Measurements from ENCODE around the gene SLC22A16.

DNA sequence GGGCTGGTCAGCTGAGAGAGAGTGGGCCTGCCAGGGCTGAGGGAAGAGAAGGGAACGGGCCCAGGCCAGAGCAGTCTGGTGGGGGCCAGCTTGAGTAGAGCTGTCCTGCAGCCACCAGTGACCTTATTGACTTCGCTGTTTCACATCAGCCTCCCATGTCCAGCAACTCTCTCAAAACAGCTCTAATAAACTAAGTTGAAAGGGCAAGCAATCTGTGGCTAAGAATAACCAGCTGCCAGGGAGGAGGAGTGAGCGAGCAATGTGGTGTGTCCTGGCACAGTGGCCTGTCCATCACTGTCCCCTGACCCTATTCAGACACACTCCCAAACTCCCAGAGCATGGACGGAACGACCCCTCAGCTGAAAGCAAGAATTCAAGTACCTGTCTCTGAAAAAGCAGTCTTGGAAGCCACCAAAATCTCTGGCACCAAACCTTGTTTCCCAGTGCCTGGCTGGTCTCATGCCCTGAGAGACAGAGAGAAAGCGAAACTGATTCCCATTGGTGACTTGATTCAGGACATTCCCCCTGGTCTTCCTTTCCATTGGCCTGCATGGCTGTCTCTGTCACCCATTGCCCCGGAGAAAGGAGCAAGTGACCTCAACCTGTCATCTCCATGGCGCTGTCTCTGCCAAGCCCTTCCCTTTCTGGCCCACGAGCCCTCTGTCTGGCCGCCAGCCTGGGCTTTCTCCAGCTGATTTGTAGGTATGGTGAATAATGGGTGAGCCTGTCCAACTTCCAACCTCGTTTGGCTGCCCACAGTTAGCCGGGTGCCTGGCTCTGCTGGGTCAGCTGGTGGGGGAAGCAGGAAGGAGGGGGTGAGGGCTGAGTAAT lies 61.1 kb downstream of the SLC22A16 start, which contains the start of gene DDO:
- TF ChIP-seq, protein P1, sequence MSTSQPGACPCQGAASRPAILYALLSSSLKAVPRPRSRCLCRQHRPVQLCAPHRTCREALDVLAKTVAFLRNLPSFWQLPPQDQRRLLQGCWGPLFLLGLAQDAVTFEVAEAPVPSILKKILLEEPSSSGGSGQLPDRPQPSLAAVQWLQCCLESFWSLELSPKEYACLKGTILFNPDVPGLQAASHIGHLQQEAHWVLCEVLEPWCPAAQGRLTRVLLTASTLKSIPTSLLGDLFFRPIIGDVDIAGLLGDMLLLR (CRISPR knock-in tag; IDR thresholded peaks at IDR 0.05), result 0 out of 2 replicates have a peak, but pooled peaks have one; percentile 24
- no peak for TF ChIP-seq ZNF101 (CRISPR knock-in tag; IDR thresholded peaks at IDR 0.05; ENCODE audit: borderline replicate concordance, low read depth)
- 0 out of 2 replicates have a peak, but pooled peaks have one; percentile 40 for TF ChIP-seq ESRRA (CRISPR knock-in tag; IDR thresholded peaks at IDR 0.05; ENCODE audit: low read depth)
- TF ChIP-seq CHD4 (IDR thresholded peaks at IDR 0.05; ENCODE audit: borderline replicate concordance, low read length), result no peak
- TF ChIP-seq RBFOX2 (IDR thresholded peaks at IDR 0.05; ENCODE audit: low read depth, low read length), result no peak
- TF ChIP-seq, protein P2, sequence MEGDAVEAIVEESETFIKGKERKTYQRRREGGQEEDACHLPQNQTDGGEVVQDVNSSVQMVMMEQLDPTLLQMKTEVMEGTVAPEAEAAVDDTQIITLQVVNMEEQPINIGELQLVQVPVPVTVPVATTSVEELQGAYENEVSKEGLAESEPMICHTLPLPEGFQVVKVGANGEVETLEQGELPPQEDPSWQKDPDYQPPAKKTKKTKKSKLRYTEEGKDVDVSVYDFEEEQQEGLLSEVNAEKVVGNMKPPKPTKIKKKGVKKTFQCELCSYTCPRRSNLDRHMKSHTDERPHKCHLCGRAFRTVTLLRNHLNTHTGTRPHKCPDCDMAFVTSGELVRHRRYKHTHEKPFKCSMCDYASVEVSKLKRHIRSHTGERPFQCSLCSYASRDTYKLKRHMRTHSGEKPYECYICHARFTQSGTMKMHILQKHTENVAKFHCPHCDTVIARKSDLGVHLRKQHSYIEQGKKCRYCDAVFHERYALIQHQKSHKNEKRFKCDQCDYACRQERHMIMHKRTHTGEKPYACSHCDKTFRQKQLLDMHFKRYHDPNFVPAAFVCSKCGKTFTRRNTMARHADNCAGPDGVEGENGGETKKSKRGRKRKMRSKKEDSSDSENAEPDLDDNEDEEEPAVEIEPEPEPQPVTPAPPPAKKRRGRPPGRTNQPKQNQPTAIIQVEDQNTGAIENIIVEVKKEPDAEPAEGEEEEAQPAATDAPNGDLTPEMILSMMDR (CRISPR knock-in tag; IDR thresholded peaks at IDR 0.05), result no peak
- TF ChIP-seq PPARG (CRISPR knock-in tag; conservative IDR thresholded peaks at IDR 0.05), result no peak
- TF ChIP-seq BHLHE40 (IDR thresholded peaks at IDR 0.05; ENCODE audit: low read length), result no peak
- TF ChIP-seq, protein P3, sequence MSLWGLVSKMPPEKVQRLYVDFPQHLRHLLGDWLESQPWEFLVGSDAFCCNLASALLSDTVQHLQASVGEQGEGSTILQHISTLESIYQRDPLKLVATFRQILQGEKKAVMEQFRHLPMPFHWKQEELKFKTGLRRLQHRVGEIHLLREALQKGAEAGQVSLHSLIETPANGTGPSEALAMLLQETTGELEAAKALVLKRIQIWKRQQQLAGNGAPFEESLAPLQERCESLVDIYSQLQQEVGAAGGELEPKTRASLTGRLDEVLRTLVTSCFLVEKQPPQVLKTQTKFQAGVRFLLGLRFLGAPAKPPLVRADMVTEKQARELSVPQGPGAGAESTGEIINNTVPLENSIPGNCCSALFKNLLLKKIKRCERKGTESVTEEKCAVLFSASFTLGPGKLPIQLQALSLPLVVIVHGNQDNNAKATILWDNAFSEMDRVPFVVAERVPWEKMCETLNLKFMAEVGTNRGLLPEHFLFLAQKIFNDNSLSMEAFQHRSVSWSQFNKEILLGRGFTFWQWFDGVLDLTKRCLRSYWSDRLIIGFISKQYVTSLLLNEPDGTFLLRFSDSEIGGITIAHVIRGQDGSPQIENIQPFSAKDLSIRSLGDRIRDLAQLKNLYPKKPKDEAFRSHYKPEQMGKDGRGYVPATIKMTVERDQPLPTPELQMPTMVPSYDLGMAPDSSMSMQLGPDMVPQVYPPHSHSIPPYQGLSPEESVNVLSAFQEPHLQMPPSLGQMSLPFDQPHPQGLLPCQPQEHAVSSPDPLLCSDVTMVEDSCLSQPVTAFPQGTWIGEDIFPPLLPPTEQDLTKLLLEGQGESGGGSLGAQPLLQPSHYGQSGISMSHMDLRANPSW (CRISPR knock-in tag; IDR thresholded peaks at IDR 0.05; ENCODE audit: borderline replicate concordance), result no peak
- TF ChIP-seq NR1H2 (CRISPR knock-in tag; IDR thresholded peaks at IDR 0.05; ENCODE audit: borderline replicate concordance, low read depth), result no peak
- no peak for TF ChIP-seq SMC3 (IDR thresholded peaks at IDR 0.05; ENCODE audit: low read length)
- peak; percentile 75 for TF ChIP-seq ZNF644 (CRISPR knock-in tag; IDR thresholded peaks at IDR 0.05; ENCODE audit: low read depth)

Measured in HepG2 (cell line).